Aorta (tissue), 5 donors: ENCODE measurements around the gene PAK6. TPM values are rescaled to one million over a fixed set of nuclear protein-coding genes. Genes with fewer than 3 reads are reported as not detected.

Source experiments
- ATAC-seq: fragments of 200-7000 bp; cut with Tn5 transposase; one replicate; pipeline ENCODE4 v1.9.1; 2022; ENCODE audit warnings: moderate library complexity; ENCODE audit not compliant: low FRiP score
- DNase-seq, 2 donors: peaks; one replicate each; pipeline ENCODE4 v3.0.0-alpha.2; 2020
- H3K27ac ChIP-seq, 2 donors: one replicate each; pipeline ENCODE4 v1.5.1; 2013; ENCODE audit warnings: low read length in 2 of 2, mild to moderate bottlenecking in 2 of 2, moderate library complexity in 2 of 2, control low read depth in 1 of 2, inconsistent platforms in 1 of 2, low read depth in 1 of 2
- H3K27me3 ChIP-seq, 2 donors: one replicate each; pipeline ENCODE4 v1.6.1; 2013; ENCODE audit warnings: control low read depth in 1 of 2, low read length in 1 of 2, mild to moderate bottlenecking in 1 of 2, moderate library complexity in 1 of 2; ENCODE audit not compliant: insufficient read depth in 2 of 2, control insufficient read depth in 1 of 2
- H3K36me3 ChIP-seq, 2 donors: one replicate each; pipeline ENCODE4 v1.6.1; 2013; ENCODE audit warnings: control low read depth in 1 of 2, low read length in 1 of 2, mild to moderate bottlenecking in 1 of 2; ENCODE audit not compliant: insufficient read depth in 2 of 2, control insufficient read depth in 1 of 2
- H3K4me1 ChIP-seq, 2 donors: one replicate each; pipeline ENCODE4 v1.6.1; 2013; ENCODE audit warnings: low read length in 2 of 2, control low read depth in 1 of 2, mild to moderate bottlenecking in 1 of 2, moderate library complexity in 1 of 2; ENCODE audit not compliant: insufficient read depth in 2 of 2, control insufficient read depth in 1 of 2
- H3K4me3 ChIP-seq, 2 donors: one replicate each; pipeline ENCODE4 v1.5.1; 2013; ENCODE audit warnings: low read length in 2 of 2, control low read depth in 1 of 2, mild to moderate bottlenecking in 1 of 2
- H3K9me3 ChIP-seq: one replicate; pipeline ENCODE4 v1.6.1; 2013; ENCODE audit warnings: mild to moderate bottlenecking, low read length; ENCODE audit not compliant: control insufficient read depth
- WGBS, 2 donors: extraction: QIAGEN DNeasy Blood & Tissue Kit; methylation state at CpG; one replicate each; pipeline ENCODE4 v1.1.7; 2013; 5-methylcytosine and 5-hydroxymethylcytosine counted together
- intact Hi-C, 2 donors: fragments of 100-400 bp; cut with DNase I; formaldehyde crosslinking; loops; one replicate each; pipeline versions ENCODE4 v1.14.2 to v1.15.0; 2022
- polyA plus RNA-seq, 2 donors: library from polyadenylated mRNA; stranded (reverse); fragments of 200-250 nt; gene quantifications; one replicate each; pipeline ENCODE4 v1.2.3, GENCODE V29; 2013
- total RNA-seq, 2 donors: library from RNA; stranded (reverse); fragmentation: NEBNext Ultra II Directional; extraction: Animal tissue kit (Norgen Biotek cat#: 25700); gene quantifications; one replicate each; pipeline ENCODE4 v1.2.1, GENCODE V29; 2021
- donor health status: healthy with polysubstance abuse.
- donor health status: Bipolar disorder and iron deficiency.
- donor health status: DM: no; HTN: no; CAD: no.
- donor health status: DM: no; HTN: no; CAD: no.
- donor health status: DM: yes; HTN: yes; CAD: no.

The PAK6 gene
- total and polyA plus RNA-seq, 4 donors: 0.81 to 0.91 TPM; not detected in 2

DNA sequence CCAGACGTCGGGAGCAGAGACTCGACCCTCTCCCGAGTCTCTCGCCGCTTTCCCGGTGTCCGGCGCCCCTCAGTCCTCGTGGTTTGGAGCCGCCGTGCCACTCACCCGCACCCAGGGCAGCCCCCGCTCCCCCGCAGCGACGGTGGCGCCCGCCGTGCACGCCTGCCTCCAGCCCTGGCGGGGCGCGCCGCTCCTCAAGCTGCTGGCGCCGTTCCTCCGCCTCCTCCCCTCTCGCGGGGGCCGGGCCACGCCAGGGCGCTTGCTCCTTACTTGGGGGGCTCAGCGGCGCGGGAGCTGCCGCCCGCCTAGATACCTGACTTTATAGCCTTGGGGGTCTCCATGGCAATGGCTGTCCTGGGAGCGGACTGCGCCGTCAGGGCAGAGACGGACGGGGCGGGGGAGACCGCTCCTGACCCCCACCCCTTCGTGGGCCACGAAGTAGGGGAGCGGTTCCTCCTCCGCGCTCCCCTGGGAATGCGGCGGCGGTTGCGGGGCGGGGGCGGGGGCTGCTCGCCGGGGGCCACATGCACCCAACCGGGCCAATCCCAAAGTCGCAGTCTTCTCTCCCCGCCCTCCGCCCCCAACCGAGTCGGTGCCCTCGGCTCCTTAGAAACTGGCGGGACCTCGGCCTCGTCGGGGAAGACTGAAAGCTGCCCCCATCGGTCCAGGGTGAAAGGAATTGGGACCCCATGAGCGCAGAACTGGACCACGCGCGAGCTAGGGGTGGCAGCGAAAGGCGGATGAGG lies 44.2 kb downstream of the PAK6 start, which contains the start of gene ANKRD63:
Gene ANKRD63, minus strand, starts transcription at position 196 of the 746 bp plus-strand sequence. CDS start 478 bp downstream, outside the sequence.
- intact Hi-C loops: no loop called here
- WGBS, 2 donors: 2% methylated on average over 52 to 76 of the region's 76 CpGs
- H3K36me3 ChIP-seq: no peaks in the 10 kb centered on the region
- peak in 1 of 2 donors; percentile 59 for DNase-seq
- no peak within 1 kb of the TSS for H3K27ac ChIP-seq
- peak within 1 kb of the TSS in 1 of 2 donors; percentile 27 for H3K4me3 ChIP-seq
- no peaks in the 10 kb centered on the region for H3K4me1 ChIP-seq
- H3K9me3 ChIP-seq: no peaks in the 10 kb centered on the region
- no peaks in the 10 kb centered on the region for H3K27me3 ChIP-seq
- ATAC-seq: peak; percentile 52

- DNase-seq: no peak
- ATAC-seq: no peak
- no peaks in the 10 kb centered on the region for H3K27me3 ChIP-seq
- intact Hi-C loops: no loop called here
- no peaks in the 10 kb centered on the region for H3K4me1 ChIP-seq
- 38 to 41% methylated on average over 33 of the region's 33 CpGs for WGBS, 2 donors
- no peak overlapping the region for H3K27ac ChIP-seq
- no peaks in the 10 kb centered on the region for H3K9me3 ChIP-seq
- H3K36me3 ChIP-seq: no peaks in the 10 kb centered on the region
- no peak overlapping the region for H3K4me3 ChIP-seq
Measured at GRCh38 chr15:40283615-40284300, 44.9 kb downstream of the PAK6 start.

DNA sequence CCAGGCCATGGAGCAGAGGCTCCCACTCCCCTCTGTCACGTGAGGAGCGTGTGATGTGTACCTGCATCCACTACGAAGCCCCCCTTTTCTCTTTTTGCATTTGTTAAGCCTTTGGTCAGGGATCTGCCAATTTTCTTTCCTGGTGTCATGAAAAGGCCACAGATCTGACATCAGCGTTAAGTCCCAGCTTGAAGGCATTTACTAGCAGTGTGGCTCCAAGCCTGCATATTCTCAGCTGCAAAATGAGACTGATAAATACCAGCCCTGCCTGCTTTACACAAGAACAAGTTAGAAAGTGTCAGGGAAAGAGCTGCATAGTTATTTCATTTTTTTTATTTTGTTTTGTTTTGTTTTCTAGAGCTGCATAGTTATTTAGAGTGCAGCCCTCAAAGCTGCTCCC lies 46.3 kb downstream of the PAK6 start:
- intact Hi-C loops: no loop called here
- no peak overlapping the region for H3K4me3 ChIP-seq
- no peaks in the 10 kb centered on the region for H3K27me3 ChIP-seq
- DNase-seq (no peak), ATAC-seq (no peak)
- H3K9me3 ChIP-seq: no peaks in the 10 kb centered on the region
- WGBS, 2 donors: 74 to 80% methylated on average over 4 of the region's 4 CpGs
- H3K27ac ChIP-seq: no peak overlapping the region
- no peaks in the 10 kb centered on the region for H3K36me3 ChIP-seq
- no peaks in the 10 kb centered on the region for H3K4me1 ChIP-seq

GRCh38 chr15:40285554-40286011 lies 46.7 kb downstream of the PAK6 start:
- H3K4me1 ChIP-seq: no peaks in the 10 kb centered on the region
- H3K27ac ChIP-seq: no peak overlapping the region
- H3K36me3 ChIP-seq: no peaks in the 10 kb centered on the region
- DNase-seq (no peak), ATAC-seq (no peak)
- H3K9me3 ChIP-seq: no peaks in the 10 kb centered on the region
- no peaks in the 10 kb centered on the region for H3K27me3 ChIP-seq
- intact Hi-C loops: no loop called here
- WGBS, 2 donors: 64 to 65% methylated on average over 1 of the region's 1 CpG
- H3K4me3 ChIP-seq: no peak overlapping the region

- no peaks in the 10 kb centered on the region for H3K27me3 ChIP-seq
- intact Hi-C loops: no loop called here
Measured at GRCh38 chr15:40286061-40286532, 47.2 kb downstream of the PAK6 start.

DNA sequence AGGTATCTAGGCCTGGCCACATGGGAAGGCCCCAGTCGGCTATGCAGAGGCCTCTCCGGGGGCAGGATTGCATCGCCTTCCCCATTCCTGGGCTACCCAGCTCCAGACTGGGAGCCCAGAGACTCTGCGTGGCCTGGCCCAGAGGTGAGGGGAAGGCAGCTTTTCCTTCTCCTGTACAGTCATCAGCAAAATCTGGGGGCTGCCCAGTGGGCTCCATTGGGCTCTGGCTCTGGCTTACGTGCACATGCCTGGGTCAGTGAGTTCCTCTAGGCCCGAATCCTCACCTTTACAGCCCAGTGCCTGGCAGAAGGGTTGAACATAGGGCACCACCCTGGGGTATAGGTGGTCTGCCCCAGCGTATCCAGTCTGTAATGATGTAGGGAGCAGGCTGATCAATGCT lies 47.9 kb downstream of the PAK6 start:
- no peaks in the 10 kb centered on the region for H3K4me1 ChIP-seq
- 81 to 82% methylated on average over 7 of the region's 7 CpGs for WGBS, 2 donors
- ATAC-seq (no peak), DNase-seq (no peak)
- H3K9me3 ChIP-seq: no peaks in the 10 kb centered on the region
- H3K36me3 ChIP-seq: no peaks in the 10 kb centered on the region
- H3K27me3 ChIP-seq: no peaks in the 10 kb centered on the region
- intact Hi-C loops: no loop called here
- no peak overlapping the region for H3K27ac ChIP-seq
- H3K4me3 ChIP-seq: no peak overlapping the region

More at GRCh38 chr15:40286061-40286532, 47.2 kb downstream of the PAK6 start:
- no peak overlapping the region for H3K27ac ChIP-seq
- no peaks in the 10 kb centered on the region for H3K36me3 ChIP-seq
- H3K4me3 ChIP-seq: no peak overlapping the region
- no peak for DNase-seq
- 85% methylated on average over 7 of the region's 7 CpGs for WGBS, 2 donors
- no peak for ATAC-seq
- no peaks in the 10 kb centered on the region for H3K9me3 ChIP-seq
- no peaks in the 10 kb centered on the region for H3K4me1 ChIP-seq

DNA sequence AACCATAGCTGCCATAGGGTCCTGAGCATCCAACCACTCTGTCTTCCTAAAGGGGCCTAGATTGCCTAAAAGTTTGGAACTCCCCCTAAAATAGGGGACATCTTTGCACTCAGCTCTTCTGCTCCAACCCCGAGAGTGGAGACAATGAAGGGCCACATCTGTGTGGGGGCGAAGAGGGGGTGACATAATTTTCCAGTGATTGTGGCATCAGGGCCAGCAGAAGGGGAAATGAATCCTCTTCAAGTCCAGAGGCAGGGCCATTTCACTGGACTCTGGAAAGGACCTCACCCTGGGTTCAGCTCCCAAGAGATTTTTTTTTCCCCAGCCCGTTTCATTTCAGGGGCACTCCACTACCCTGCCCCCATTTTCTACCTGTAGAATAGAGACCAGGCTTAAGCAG lies 48.6 kb downstream of the PAK6 start:
- intact Hi-C loops: no loop called here
- H3K27me3 ChIP-seq: no peaks in the 10 kb centered on the region
- H3K9me3 ChIP-seq: no peaks in the 10 kb centered on the region
- 95 to 96% methylated on average over 3 of the region's 3 CpGs for WGBS, 2 donors
- DNase-seq (no peak), ATAC-seq (no peak)
- H3K4me3 ChIP-seq: no peak overlapping the region
- H3K4me1 ChIP-seq: no peaks in the 10 kb centered on the region
- H3K27ac ChIP-seq: no peak overlapping the region
- no peaks in the 10 kb centered on the region for H3K36me3 ChIP-seq

GRCh38 chr15:40287968-40288367 lies 49.1 kb downstream of the PAK6 start:
- Histone ChIP-seq H3K27ac (no peak overlapping the region), H3K36me3 (no peaks in the 10 kb centered on the region), H3K4me3 (no peak overlapping the region), H3K4me1 (no peaks in the 10 kb centered on the region), H3K9me3 (no peaks in the 10 kb centered on the region), H3K27me3 (no peaks in the 10 kb centered on the region)
- ATAC-seq (no peak), DNase-seq (no peak)
- 55 to 80% methylated on average over 4 of the region's 4 CpGs for WGBS, 2 donors
- intact Hi-C loops: no loop called here
